Kidney epithelial cell (primary cell): ENCODE results near the gene CNTNAP2. TPM values are rescaled to one million over a fixed set of nuclear protein-coding genes. Genes with fewer than 3 reads are reported as not detected.

ENCODE experiments used
- DNase-seq: peaks from one replicate; pipeline ENCODE4 v3.0.0-alpha.2; 2010; ENCODE audit warnings: low read depth
- H3K27me3 ChIP-seq: 2 replicates; pipeline ENCODE4 v1.6.0; 2011; ENCODE audit warnings: low read length; ENCODE audit not compliant: control insufficient read depth, insufficient read depth
- H3K36me3 ChIP-seq: 2 replicates; pipeline ENCODE4 v1.5.1; 2011; ENCODE audit warnings: low read length; ENCODE audit not compliant: control insufficient read depth, insufficient read depth
- H3K4me3 ChIP-seq: 2 replicates; pipeline ENCODE4 v1.5.1; 2011; ENCODE audit warnings: low read depth, mild to moderate bottlenecking, control low read depth, low read length
- total RNA-seq: library from RNA; depleted of rRNA; stranded (reverse); fragments of >200 nt; gene quantifications from 2 replicates; pipeline ENCODE4 v1.2.3, GENCODE V29; 2015
- TF ChIP-seq, protein P1 (sequence below): IDR thresholded peaks from 2 replicates; pipeline ENCODE4 v1.5.1; 2011; ENCODE audit warnings: mild to moderate bottlenecking, moderate library complexity, low read length, control low read depth, inconsistent platforms; ENCODE audit not compliant: insufficient read depth, poor library complexity, severe bottlenecking

Gene CNTNAP2
- total RNA-seq, 1 donor from 2014 or later, result 14.0 TPM

DNA sequence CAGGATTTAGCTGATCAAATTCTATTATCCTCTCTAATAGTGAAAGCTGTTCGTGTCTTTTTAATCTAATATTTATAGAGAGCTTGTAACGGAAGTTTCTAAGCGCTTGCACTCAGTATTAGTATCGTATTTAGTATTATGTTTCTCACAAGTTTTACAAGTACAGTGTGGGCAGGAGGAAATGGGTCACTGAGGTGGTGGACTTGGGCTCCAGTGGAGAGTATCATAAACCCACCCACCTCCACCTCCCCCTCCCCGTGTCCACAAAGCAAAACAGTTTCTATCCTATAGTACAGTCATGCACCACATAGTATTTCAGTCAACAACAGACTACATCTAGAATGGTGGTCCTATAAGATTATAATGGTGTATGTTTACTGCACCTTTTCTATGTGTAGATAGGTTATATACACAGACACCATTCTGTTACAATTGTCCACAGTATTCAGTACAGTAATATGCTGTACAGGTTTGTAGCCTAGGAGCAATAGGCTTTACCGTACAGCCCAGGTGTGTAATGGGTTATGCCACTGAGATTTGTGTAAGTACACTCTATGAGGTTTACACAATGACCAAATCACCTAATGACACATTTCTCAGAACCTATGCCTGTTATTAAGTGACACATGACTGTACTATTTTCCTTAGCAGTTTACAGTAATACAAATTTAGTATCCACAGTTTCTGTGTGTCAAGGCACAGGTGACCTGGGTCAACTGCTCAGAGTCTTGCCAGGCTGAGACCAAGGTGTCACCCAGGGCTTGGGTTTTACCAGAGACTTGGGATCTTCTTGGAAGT, 1452.7 kb downstream of the CNTNAP2 start:
- DNase-seq, result no peak
- H3K27me3 ChIP-seq, result no peaks in the 10 kb centered on the region
- H3K36me3 ChIP-seq, result no peaks in the 10 kb centered on the region
- no peak overlapping the region for H3K4me3 ChIP-seq
- TF ChIP-seq, protein P1, sequence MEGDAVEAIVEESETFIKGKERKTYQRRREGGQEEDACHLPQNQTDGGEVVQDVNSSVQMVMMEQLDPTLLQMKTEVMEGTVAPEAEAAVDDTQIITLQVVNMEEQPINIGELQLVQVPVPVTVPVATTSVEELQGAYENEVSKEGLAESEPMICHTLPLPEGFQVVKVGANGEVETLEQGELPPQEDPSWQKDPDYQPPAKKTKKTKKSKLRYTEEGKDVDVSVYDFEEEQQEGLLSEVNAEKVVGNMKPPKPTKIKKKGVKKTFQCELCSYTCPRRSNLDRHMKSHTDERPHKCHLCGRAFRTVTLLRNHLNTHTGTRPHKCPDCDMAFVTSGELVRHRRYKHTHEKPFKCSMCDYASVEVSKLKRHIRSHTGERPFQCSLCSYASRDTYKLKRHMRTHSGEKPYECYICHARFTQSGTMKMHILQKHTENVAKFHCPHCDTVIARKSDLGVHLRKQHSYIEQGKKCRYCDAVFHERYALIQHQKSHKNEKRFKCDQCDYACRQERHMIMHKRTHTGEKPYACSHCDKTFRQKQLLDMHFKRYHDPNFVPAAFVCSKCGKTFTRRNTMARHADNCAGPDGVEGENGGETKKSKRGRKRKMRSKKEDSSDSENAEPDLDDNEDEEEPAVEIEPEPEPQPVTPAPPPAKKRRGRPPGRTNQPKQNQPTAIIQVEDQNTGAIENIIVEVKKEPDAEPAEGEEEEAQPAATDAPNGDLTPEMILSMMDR, result no peak

DNA sequence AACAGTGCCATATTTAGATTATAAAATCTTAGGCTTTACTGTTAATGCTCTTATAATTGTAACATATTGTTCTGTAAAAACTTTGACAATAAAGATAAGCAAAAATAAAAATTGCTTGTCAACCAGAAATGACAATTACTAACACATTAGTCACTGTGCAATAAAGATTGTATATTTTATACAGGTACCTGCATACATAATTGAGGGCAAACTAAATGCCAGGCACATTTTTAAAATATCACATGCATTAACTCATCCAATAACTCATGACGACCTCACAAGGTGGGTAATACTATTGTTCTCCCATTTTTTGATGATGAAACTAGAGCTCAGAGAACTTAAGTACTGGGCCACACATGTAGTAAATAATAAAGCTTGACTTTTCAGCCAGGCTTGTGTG, 1453.8 kb downstream of the CNTNAP2 start:
- TF ChIP-seq, protein P1, result no peak
- Histone ChIP-seq H3K36me3 (no peaks in the 10 kb centered on the region), H3K4me3 (no peak overlapping the region), H3K27me3 (no peaks in the 10 kb centered on the region)
- DNase-seq, result no peak

DNA sequence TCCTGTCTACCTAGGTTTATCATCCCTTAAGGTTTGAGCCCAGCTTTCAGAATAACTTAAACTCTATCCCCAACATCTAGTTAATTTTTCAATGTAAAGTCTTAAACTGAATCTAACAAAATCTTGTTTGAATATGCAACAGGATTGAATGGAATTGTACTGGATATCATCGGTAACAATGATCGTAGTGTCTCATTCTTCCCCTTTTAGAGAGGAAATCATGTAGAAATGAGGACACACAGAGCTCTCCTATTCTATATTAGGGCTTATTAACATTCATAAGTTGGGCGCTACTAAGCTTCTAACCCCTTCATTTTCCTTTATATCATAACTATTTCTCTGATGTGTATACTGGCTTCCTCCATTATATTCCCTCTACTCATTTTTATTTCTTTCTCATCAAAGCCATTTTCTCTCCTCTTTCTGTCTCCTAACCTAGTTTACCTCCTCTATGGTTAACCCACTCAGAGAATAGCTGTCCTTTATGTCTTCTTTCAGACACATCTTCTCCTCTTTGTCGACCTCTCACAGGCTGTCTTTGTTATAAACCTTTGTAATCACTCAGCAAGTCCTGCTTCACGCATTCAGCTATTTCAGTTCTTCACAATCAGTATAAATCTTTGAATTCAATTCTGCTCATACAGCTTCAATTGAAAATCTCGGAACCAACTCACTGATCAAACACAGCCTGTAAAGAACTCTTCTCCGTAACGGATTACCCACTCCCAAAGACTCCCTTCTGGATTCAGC, 1455.0 kb downstream of the CNTNAP2 start:
- no peaks in the 10 kb centered on the region for H3K36me3 ChIP-seq
- no peak for DNase-seq

DNA sequence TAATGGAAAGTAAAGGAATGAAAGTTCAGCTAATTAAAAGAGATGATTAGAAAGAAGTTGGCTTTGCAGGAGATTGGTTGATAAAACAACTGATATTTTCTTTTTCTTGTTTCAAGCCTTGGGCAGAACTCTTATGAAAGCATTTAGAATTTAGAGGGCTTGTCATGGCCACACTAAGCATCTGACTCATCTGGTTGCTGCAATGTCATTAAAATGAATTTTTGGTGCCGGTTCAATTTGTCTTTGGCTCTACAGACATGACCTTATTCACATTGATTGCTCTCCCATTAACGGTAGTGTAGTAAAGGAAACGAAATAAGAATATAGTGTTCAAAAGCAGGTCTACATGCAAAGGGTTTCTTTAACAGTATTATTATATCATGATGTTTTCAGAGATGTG, 1461.6 kb downstream of the CNTNAP2 start:
- TF ChIP-seq, protein P1, result no peak
- Histone ChIP-seq H3K4me3 (no peak overlapping the region), H3K27me3 (no peaks in the 10 kb centered on the region), H3K36me3 (no peaks in the 10 kb centered on the region)
- DNase-seq, result no peak

More for the DNA sequence above, 1455.0 kb downstream of the CNTNAP2 start:
- TF ChIP-seq, protein P1, result no peak
- Histone ChIP-seq H3K4me3 (no peak overlapping the region), H3K27me3 (no peaks in the 10 kb centered on the region)

DNA sequence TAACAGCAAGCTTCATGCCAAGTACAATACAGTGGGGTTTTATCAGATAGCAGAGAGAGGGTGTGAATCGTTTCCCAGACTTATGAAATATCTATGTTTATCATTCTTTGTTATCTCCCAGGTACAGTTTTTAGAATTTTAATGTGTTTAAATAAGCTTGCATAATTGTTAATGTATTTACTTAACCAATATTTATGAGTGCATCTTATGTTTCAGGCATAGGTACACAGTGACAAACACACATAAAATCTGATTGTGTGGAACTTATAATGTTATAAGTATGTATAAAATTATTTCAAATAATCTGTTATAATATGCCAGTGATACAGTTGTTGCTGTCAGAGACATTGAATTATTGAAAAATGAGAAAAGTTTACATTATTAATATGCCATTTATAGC, 1462.5 kb downstream of the CNTNAP2 start:
- TF ChIP-seq, protein P1, result no peak
- no peak for DNase-seq
- Histone ChIP-seq H3K27me3 (no peaks in the 10 kb centered on the region), H3K4me3 (no peak overlapping the region), H3K36me3 (no peaks in the 10 kb centered on the region)
